ENCODE measurements around the gene BAIAP2L1. TPM values are rescaled to one million over a fixed set of nuclear protein-coding genes. Genes with fewer than 3 reads are reported as not detected.

The BAIAP2L1 gene
- total and polyA plus RNA-seq, 2 donors, result 2.2 to 6.1 TPM

DNA sequence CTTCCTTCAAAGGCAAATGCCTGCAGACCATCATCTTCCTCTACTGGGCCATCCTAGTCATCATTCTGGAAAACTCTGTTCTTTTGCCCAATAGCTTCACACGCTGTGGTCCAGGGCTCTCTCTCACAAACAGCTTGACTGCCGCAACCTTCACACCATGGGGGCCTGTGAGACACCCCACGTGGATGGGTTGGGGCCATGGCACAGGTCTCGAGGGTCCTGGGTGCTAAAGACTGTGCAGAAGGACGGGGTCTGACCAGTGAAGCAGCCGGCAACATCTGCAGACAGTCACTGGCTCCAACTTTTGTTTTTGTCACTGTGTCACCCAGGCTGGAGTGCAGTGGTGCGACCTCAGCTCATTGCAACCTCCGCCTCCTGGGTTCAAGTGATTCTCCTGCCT is 91.3 kb downstream of the BAIAP2L1 start:
- no peaks in the 10 kb centered on the region for H3K27me3 ChIP-seq (ENCODE audit: control insufficient read depth in 2 of 2, insufficient read depth in 1 of 2, low read length in 1 of 2)
- 97% methylated on average over 8 of the region's 8 CpGs for WGBS
- H3K4me1 ChIP-seq (ENCODE audit: control insufficient read depth in 2 of 2, insufficient read depth in 2 of 2, low read length in 2 of 2), result no peaks in the 10 kb centered on the region
- H3K27ac ChIP-seq (ENCODE audit: low read depth in 1 of 2, low read length in 1 of 2), result no peak overlapping the region
- H3K9me3 ChIP-seq (ENCODE audit: control insufficient read depth in 2 of 2, insufficient read depth in 1 of 2, low read length in 1 of 2), result no peaks in the 10 kb centered on the region
- no peak overlapping the region for H3K4me3 ChIP-seq (ENCODE audit: low read length in 2 of 2)
- H3K36me3 ChIP-seq (ENCODE audit: control insufficient read depth in 2 of 2, insufficient read depth in 2 of 2, low read length in 1 of 2), result no peaks in the 10 kb centered on the region
- no peak for DNase-seq (ENCODE audit: low read depth in 6 of 9, low spot score in 9 of 9)

DNA sequence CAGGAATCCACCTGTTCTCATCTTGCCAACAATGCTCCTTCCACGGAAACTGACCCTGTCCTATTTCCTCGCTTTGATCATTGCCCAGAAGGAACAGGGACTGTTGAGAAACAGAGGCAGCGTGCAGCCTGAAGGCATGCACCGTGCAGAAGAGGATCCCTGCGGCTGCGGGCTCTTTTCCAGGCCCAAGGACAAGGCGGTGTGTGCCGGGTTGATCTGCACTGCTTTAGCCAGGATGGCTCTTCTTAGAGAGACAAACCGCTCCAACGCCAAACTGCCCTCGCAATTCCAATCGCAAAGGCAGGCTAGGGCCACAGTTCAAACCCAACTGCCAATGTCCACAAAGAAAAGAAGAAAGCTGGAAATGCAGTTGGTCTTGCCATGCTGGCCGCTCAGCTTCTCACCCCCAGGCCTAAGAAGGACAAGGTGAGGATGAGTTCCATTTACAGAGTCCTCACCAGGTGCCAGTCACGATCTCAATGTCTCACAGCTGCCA is 92.9 kb downstream of the BAIAP2L1 start:
- no peaks in the 10 kb centered on the region for H3K4me1 ChIP-seq (ENCODE audit: control insufficient read depth in 2 of 2, insufficient read depth in 2 of 2, low read length in 2 of 2)
- H3K4me3 ChIP-seq (ENCODE audit: low read length in 2 of 2), result no peak overlapping the region
- no peak overlapping the region for H3K27ac ChIP-seq (ENCODE audit: low read depth in 1 of 2, low read length in 1 of 2)
- WGBS, result 99% methylated on average over 14 of the region's 14 CpGs
- H3K36me3 ChIP-seq (ENCODE audit: control insufficient read depth in 2 of 2, insufficient read depth in 2 of 2, low read length in 1 of 2), result no peaks in the 10 kb centered on the region
- no peaks in the 10 kb centered on the region for H3K27me3 ChIP-seq (ENCODE audit: control insufficient read depth in 2 of 2, insufficient read depth in 1 of 2, low read length in 1 of 2)
- H3K9me3 ChIP-seq (ENCODE audit: control insufficient read depth in 2 of 2, insufficient read depth in 1 of 2, low read length in 1 of 2), result no peaks in the 10 kb centered on the region
- no peak for DNase-seq (ENCODE audit: low read depth in 6 of 9, low spot score in 9 of 9)

DNA sequence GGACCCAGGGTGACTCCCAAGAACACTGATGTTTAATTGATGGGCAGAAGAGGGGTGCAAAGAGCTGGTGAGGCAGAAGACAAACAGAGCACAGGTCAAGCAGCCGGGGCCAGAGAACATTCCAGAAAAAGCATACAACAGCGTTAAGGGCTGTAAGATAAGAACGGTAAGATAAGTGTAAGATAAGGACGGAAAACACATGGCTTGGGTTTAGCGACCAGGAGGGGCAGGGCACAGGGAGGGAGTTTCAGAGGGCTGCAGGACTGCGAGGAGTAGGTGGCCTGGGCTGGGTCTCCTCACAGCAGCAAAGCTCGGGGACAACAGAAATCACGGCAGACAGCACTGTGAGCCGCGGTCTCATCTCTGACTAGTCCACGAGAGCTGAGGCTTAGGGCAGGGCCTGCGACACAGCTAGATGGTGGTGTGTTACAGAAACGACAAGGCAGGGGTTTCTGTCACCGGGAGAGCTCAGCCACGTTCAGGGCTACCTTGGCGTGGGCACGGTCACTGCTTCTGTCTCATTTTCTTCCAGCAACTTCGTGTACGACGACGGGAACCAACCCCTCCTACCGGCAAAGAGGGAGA is 94.8 kb downstream of the BAIAP2L1 start:
- no peak overlapping the region for H3K27ac ChIP-seq (ENCODE audit: low read depth in 1 of 2, low read length in 1 of 2)
- H3K4me3 ChIP-seq (ENCODE audit: low read length in 2 of 2), result no peak overlapping the region
- no peaks in the 10 kb centered on the region for H3K4me1 ChIP-seq (ENCODE audit: control insufficient read depth in 2 of 2, insufficient read depth in 2 of 2, low read length in 2 of 2)
- H3K27me3 ChIP-seq (ENCODE audit: control insufficient read depth in 2 of 2, insufficient read depth in 1 of 2, low read length in 1 of 2), result no peaks in the 10 kb centered on the region
- DNase-seq (ENCODE audit: low read depth in 6 of 9, low spot score in 9 of 9), result no peak
- WGBS, result 94% methylated on average over 22 of the region's 22 CpGs
- H3K9me3 ChIP-seq (ENCODE audit: control insufficient read depth in 2 of 2, insufficient read depth in 1 of 2, low read length in 1 of 2), result no peaks in the 10 kb centered on the region
- no peaks in the 10 kb centered on the region for H3K36me3 ChIP-seq (ENCODE audit: control insufficient read depth in 2 of 2, insufficient read depth in 2 of 2, low read length in 1 of 2)

DNA sequence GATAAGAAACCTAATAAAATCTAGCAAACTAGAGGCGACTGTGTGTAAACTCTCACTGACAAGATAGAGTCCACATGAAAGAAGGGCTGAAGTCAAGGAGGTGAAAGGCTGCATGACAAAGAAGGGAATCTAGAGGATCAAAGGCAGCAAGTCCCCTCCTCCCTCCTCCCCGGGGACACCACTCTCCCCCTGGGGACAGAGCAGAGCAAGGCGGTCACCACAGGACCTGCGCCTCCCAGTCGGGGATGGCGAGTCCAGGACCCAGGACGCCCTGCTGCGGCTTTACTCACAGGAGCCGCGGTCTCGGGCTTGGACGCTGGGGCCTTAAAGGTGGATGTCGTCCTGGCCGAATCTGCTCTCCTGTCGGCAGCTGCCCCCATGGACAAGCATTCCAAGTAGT is 97.0 kb downstream of the BAIAP2L1 start:
- WGBS, result 94% methylated on average over 15 of the region's 15 CpGs
- no peaks in the 10 kb centered on the region for H3K9me3 ChIP-seq (ENCODE audit: control insufficient read depth in 2 of 2, insufficient read depth in 1 of 2, low read length in 1 of 2)
- H3K4me1 ChIP-seq (ENCODE audit: control insufficient read depth in 2 of 2, insufficient read depth in 2 of 2, low read length in 2 of 2), result no peaks in the 10 kb centered on the region
- DNase-seq (ENCODE audit: low read depth in 6 of 9, low spot score in 9 of 9), result no peak
- H3K36me3 ChIP-seq (ENCODE audit: control insufficient read depth in 2 of 2, insufficient read depth in 2 of 2, low read length in 1 of 2), result no peaks in the 10 kb centered on the region
- no peak overlapping the region for H3K27ac ChIP-seq (ENCODE audit: low read depth in 1 of 2, low read length in 1 of 2)
- no peaks in the 10 kb centered on the region for H3K27me3 ChIP-seq (ENCODE audit: control insufficient read depth in 2 of 2, insufficient read depth in 1 of 2, low read length in 1 of 2)
- no peak overlapping the region for H3K4me3 ChIP-seq (ENCODE audit: low read length in 2 of 2)

DNA sequence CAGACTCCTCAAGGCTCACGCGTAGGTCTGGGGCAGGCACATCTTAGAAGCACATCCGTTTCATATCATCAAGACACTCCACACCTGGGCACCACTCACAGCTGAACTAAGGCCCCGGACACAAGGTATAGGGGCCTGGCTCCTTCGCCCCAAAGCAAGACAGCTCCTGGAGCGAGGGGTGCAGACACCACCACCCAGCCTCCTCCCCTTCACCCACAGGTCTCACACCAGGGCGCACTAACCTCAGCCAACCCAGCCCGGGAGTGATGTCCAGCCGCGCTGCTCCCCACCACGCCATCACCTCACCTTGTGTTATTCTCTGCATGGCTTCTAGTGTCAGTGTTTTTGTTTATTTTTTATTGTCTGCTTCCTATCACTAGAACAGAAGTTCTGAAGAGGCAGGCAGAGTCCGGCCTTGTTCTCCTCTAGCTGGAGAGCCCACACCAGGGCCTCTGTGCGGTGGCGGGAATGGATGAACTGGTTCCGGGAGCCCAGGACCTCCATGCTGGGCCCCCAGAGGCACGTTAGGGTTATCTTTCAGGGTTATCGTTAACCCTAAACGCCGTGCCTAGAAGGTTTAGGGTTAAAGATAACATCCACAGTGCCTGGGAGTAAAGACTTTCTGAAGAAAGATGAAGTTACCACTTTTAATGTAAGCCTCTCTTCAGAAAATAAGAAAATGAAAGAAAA is 97.6 kb downstream of the BAIAP2L1 start:
- Histone ChIP-seq H3K4me1 (ENCODE audit: control insufficient read depth in 2 of 2, insufficient read depth in 2 of 2, low read length in 2 of 2) (no peaks in the 10 kb centered on the region), H3K9me3 (ENCODE audit: control insufficient read depth in 2 of 2, insufficient read depth in 1 of 2, low read length in 1 of 2) (no peaks in the 10 kb centered on the region), H3K27me3 (ENCODE audit: control insufficient read depth in 2 of 2, insufficient read depth in 1 of 2, low read length in 1 of 2) (no peaks in the 10 kb centered on the region), H3K36me3 (ENCODE audit: control insufficient read depth in 2 of 2, insufficient read depth in 2 of 2, low read length in 1 of 2) (no peaks in the 10 kb centered on the region), H3K4me3 (ENCODE audit: low read length in 2 of 2) (no peak overlapping the region), H3K27ac (ENCODE audit: low read depth in 1 of 2, low read length in 1 of 2) (no peak overlapping the region)
- 95% methylated on average over 19 of the region's 19 CpGs for WGBS
- DNase-seq (ENCODE audit: low read depth in 6 of 9, low spot score in 9 of 9), result no peak

DNA sequence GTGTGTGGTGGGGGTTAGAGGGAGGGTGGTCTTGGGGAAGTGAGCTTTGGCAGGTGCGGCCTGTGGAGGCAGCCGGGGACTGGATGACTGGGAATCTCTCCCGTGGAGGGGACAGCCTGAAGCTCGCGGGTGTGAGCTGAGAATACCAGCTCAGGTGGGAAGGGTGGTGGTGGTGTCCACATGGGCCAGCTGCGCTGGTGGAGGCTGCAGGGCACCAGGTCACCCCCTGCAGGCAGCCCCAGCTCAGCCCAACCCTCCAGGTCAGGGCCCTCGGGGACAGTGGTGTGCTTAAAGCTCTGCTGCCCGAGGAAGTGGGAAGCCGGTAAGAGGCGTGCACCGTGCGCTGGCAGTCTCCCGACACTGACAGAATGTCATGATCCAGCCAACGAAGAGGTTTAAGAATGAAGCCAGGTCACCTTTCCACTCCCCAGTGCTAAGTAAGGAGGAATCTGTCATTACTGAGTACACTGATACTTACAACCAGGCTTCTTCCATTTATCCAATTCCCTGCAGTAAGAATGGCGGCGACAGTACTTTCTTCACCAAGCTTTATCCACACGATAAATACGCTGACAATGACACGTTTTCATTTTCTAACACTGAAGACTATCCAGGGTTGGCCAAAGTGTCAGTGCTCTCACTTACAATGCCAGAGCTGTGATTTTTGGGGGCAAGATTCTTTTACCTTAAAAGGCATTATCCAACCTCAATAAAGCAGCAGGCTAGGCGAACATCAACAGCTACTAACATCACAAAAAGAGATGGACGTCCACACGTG is 99.0 kb downstream of the BAIAP2L1 start:
- no peaks in the 10 kb centered on the region for H3K9me3 ChIP-seq (ENCODE audit: control insufficient read depth in 2 of 2, insufficient read depth in 1 of 2, low read length in 1 of 2)
- no peaks in the 10 kb centered on the region for H3K27me3 ChIP-seq (ENCODE audit: control insufficient read depth in 2 of 2, insufficient read depth in 1 of 2, low read length in 1 of 2)
- no peak overlapping the region for H3K27ac ChIP-seq (ENCODE audit: low read depth in 1 of 2, low read length in 1 of 2)
- no peaks in the 10 kb centered on the region for H3K4me1 ChIP-seq (ENCODE audit: control insufficient read depth in 2 of 2, insufficient read depth in 2 of 2, low read length in 2 of 2)
- H3K4me3 ChIP-seq (ENCODE audit: low read length in 2 of 2), result no peak overlapping the region
- no peaks in the 10 kb centered on the region for H3K36me3 ChIP-seq (ENCODE audit: control insufficient read depth in 2 of 2, insufficient read depth in 2 of 2, low read length in 1 of 2)
- DNase-seq (ENCODE audit: low read depth in 6 of 9, low spot score in 9 of 9), result no peak
- WGBS, result 96% methylated on average over 22 of the region's 22 CpGs

DNA sequence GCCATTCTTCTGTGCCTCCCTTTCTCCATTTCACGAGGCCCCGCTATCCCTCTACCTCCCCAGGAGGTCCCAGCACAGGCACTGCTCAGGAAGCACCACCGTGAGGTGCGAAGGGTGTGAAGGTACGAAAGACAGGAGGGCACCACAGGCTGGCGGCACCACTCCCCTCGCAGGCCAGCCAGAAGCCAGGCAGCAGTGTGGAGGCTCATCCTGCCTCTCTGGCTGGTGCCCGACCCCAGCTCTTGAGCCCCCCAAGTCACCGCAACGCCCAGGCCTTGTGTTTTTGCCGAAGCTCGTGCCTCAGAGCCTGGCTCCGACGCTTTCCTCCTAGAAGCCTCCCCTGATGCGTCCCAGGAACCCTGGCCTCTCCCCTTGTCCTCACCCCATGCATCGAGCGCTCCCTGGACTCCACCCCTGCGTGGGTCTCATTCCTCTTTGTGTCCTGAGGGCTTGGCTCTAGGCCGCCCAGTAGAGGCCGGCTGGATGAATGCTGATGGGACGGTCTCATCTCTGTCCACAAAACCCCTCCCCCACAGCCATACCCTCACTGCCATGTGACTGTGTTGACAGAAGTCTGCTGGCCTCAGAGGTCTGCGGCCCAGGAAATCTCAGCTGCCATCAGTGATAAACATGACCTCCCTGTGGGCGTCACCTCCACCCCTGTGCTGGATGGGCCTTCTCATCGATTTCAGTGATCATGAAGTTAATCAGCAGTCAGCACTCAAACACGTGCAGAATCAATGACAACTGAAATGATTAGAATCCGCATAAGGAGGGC is 100.1 kb downstream of the BAIAP2L1 start:
- H3K9me3 ChIP-seq (ENCODE audit: control insufficient read depth in 2 of 2, insufficient read depth in 1 of 2, low read length in 1 of 2), result no peaks in the 10 kb centered on the region
- no peak overlapping the region for H3K4me3 ChIP-seq (ENCODE audit: low read length in 2 of 2)
- DNase-seq (ENCODE audit: low read depth in 6 of 9, low spot score in 9 of 9), result no peak
- no peaks in the 10 kb centered on the region for H3K27me3 ChIP-seq (ENCODE audit: control insufficient read depth in 2 of 2, insufficient read depth in 1 of 2, low read length in 1 of 2)
- 94% methylated on average over 26 of the region's 26 CpGs for WGBS
- H3K27ac ChIP-seq (ENCODE audit: low read depth in 1 of 2, low read length in 1 of 2), result no peak overlapping the region
- no peaks in the 10 kb centered on the region for H3K36me3 ChIP-seq (ENCODE audit: control insufficient read depth in 2 of 2, insufficient read depth in 2 of 2, low read length in 1 of 2)
- no peaks in the 10 kb centered on the region for H3K4me1 ChIP-seq (ENCODE audit: control insufficient read depth in 2 of 2, insufficient read depth in 2 of 2, low read length in 2 of 2)

DNA sequence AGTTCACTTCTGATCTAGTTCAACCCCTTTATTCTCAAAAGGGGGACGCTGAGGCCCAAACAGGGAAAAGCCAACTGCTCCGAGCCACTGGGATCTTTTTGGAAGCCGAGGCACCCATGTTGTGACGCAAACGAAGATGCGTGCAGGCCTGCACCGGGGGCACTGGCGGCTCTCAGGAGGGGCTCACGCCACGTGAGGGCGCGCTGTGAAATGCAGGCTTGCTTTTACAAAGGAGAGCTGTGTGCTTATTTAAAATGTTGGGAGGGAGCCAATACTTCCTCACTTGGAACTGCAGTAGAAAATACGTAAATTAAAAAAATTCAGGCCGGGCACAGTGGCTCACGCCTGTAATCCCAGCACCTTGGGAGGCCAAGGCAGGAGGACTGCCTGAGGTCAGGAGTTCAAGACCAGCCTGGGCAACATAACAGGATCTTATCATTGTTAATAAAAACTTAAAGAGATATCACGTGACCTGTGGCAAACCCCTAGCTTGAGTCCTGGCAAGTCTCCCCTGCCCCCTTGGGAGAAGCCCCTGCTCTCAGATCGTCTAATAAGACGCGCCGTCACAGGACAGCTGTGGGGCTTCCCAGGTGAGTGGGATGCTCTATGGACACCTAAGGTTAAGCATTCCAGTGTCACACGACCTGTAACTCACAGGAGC is 103.1 kb downstream of the BAIAP2L1 start:
- DNase-seq (ENCODE audit: low read depth in 6 of 9, low spot score in 9 of 9), result no peak
- Histone ChIP-seq H3K27ac (ENCODE audit: low read depth in 1 of 2, low read length in 1 of 2) (no peak overlapping the region), H3K9me3 (ENCODE audit: control insufficient read depth in 2 of 2, insufficient read depth in 1 of 2, low read length in 1 of 2) (no peaks in the 10 kb centered on the region), H3K4me1 (ENCODE audit: control insufficient read depth in 2 of 2, insufficient read depth in 2 of 2, low read length in 2 of 2) (peaks cover 0 to 3% of the 10 kb centered on the region in 2 donors), H3K27me3 (ENCODE audit: control insufficient read depth in 2 of 2, insufficient read depth in 1 of 2, low read length in 1 of 2) (no peaks in the 10 kb centered on the region), H3K4me3 (ENCODE audit: low read length in 2 of 2) (no peak overlapping the region), H3K36me3 (ENCODE audit: control insufficient read depth in 2 of 2, insufficient read depth in 2 of 2, low read length in 1 of 2) (peaks cover 0 to under 1% of the 10 kb centered on the region in 2 donors)
- WGBS, result 96% methylated on average over 21 of the region's 21 CpGs

Measured in thymus (tissue), 11 donors.